Measurements from ENCODE around the gene ADORA1.

GRCh38 chr1:203086992-203087763 lies 40.3 kb upstream of the ADORA1 start:
- TF ChIP-seq EZH2 (IDR thresholded peaks at IDR 0.05), result no peak
- no peak for TF ChIP-seq POLR2AphosphoS5 (IDR thresholded peaks at IDR 0.05; ENCODE audit: borderline replicate concordance, low read depth, low read length)
